GM18870 (cell line): ENCODE results near the gene KIF15.
A peak's percentile ranks its signal among the peaks of the same experiment; 100 is the strongest.

Source experiments
- ATAC-seq: cut with Tn5 transposase; IDR thresholded peaks from one replicate; pipeline ENCODE4 v1.9.1; 2021; ENCODE audit warnings: moderate library complexity; ENCODE audit not compliant: unreplicated experiment

KIF15 gene, protein sequence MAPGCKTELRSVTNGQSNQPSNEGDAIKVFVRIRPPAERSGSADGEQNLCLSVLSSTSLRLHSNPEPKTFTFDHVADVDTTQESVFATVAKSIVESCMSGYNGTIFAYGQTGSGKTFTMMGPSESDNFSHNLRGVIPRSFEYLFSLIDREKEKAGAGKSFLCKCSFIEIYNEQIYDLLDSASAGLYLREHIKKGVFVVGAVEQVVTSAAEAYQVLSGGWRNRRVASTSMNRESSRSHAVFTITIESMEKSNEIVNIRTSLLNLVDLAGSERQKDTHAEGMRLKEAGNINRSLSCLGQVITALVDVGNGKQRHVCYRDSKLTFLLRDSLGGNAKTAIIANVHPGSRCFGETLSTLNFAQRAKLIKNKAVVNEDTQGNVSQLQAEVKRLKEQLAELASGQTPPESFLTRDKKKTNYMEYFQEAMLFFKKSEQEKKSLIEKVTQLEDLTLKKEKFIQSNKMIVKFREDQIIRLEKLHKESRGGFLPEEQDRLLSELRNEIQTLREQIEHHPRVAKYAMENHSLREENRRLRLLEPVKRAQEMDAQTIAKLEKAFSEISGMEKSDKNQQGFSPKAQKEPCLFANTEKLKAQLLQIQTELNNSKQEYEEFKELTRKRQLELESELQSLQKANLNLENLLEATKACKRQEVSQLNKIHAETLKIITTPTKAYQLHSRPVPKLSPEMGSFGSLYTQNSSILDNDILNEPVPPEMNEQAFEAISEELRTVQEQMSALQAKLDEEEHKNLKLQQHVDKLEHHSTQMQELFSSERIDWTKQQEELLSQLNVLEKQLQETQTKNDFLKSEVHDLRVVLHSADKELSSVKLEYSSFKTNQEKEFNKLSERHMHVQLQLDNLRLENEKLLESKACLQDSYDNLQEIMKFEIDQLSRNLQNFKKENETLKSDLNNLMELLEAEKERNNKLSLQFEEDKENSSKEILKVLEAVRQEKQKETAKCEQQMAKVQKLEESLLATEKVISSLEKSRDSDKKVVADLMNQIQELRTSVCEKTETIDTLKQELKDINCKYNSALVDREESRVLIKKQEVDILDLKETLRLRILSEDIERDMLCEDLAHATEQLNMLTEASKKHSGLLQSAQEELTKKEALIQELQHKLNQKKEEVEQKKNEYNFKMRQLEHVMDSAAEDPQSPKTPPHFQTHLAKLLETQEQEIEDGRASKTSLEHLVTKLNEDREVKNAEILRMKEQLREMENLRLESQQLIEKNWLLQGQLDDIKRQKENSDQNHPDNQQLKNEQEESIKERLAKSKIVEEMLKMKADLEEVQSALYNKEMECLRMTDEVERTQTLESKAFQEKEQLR (N-terminal part only)

DNA sequence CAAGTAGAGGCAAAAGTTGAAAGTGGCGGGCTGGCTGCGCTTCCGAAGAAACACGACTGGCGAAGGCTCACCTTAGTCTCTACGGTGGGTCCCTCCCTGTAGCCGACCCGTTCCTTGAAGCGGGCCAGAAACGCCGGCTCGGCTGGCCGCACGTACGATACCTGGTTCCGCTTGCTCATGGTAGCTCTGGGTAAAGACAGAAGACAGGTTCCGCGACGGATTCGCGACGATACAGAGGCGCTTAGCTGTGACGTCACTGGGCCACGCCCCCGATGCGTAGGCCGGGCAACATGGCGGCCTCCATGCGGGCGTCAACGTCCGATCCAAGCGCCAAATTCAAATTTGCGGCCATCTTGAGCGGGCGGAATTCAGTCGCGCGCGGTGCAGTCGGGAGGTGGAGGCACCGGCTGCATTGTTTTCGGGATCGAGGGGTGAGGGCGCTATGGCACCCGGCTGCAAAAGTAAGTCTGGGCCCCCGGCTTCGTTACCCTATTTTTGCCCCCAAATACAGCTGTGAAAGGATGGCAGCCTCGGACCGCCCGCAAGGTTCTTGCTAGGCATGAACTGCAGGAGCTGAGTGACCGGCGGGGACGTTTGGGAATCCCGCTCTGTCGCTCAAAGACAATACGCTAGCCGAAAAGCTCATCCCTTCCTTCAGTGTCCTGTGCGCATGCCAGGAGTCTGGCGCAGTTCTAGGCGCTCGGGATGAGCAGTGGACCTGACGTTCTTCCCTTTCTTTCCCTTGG is at the start of gene KIF15, which contains the start of gene KIAA1143:
Gene KIF15, plus strand, starts transcription at position 371 of the 746 bp plus-strand sequence. Its CDS starts 72 bp downstream, at position 443.
Gene KIAA1143, minus strand, starts transcription at position 196 of the 746 bp plus-strand sequence. Its CDS starts 17 bp downstream, at position 179.
- ATAC-seq: peak; percentile 84

DNA sequence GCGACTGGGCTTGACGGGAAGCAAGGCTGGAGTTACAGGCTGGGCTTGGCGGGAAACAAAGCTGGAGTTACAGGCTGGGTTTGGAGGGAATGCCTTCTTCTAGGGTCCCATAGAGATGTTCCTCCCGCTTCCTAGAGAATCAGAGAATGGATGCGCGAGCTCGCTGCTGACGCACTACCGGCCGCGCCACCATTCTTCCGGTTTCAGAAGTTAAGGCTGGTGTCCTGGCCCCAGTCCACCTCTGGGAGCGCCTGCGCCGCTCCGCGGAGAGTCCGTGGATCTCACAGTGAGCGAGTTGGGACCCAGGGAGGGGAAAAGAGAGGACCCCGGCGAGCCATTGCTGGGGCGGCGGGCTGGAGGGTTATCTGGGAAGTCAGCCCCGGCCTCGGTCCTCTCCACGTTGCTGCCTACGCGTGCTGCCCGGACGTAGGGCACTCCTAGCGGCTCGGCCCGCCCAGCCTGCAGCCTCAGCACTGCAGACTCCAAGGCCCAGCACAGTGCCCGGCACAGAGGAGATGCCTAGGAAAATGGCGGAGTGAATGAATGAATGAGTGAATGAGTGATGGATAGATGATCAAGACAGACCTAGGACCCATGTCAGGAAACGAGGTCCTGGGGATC is 49.0 kb upstream of the KIF15 start, which contains the start of gene ZNF502:
Gene ZNF502, plus strand, starts transcription at position 206 of the 621 bp plus-strand sequence. CDS start 7,602 bp downstream, outside the sequence.
- no peak for ATAC-seq

DNA sequence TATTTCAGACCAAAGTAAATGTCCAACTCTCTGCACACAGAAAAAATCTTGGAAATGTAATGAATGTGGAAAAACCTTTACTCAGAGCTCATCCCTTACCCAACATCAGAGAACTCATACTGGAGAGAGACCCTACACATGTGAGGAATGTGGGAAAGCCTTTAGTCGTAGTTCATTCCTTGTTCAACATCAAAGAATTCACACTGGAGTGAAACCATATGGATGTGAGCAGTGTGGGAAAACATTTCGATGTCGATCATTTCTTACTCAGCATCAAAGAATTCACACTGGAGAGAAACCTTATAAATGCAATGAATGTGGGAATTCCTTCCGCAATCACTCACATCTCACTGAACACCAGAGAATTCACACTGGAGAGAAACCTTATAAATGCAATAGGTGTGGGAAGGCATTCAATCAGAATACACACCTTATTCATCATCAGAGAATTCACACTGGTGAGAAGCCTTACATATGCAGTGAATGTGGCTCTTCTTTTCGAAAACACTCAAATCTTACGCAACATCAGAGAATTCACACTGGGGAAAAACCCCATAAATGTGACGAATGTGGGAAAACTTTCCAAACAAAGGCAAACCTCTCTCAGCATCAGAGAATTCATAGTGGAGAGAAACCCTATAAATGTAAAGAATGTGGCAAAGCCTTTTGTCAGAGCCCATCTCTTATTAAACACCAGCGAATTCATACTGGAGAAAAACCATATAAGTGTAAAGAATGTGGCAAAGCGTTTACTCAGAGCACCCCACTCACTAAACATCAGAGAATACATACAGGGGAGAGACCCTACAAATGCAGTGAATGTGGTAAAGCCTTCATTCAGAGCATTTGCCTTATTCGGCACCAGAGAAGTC is 40.1 kb upstream of the KIF15 start:
- ATAC-seq: no peak

DNA sequence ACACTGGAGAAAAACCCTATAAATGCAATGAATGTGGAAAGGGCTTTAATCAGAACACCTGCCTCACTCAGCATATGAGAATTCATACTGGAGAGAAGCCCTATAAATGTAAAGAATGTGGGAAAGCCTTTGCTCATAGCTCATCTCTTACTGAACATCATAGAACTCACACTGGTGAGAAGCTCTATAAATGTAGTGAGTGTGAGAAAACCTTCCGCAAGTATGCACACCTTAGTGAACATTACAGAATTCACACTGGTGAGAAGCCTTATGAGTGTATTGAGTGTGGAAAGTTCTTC is 39.5 kb upstream of the KIF15 start:
- no peak for ATAC-seq

DNA sequence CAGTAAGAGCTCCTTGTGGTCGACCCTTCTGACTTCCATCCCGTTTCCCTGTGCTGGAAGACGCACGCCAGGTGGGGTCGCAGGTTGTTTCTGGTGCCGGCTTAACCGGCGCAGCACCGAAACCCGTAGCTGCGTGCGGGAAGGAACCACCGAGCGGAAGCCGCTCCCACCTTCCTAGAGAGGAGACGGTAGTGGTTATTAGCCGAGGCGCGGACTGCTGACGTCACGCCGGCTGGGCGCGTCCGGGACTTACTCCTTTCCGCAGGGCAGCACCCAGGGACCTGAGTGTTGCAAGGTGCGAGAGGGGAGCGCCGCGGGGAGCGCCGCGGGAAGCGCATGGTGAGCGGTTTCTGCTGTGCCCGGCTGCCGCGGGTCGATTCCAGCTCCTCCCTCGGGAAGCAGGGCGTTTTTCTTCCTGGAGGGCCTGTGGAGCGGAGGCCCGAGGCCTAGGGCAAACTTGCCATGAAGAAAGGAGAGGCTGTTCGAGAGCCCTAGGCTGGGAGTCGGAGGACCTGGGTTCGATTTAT is 32.1 kb upstream of the KIF15 start, which contains the start of gene ZNF501:
Gene ZNF501, plus strand, starts transcription at position 252 of the 527 bp plus-strand sequence. CDS start 4,787 bp downstream, outside the sequence.
- ATAC-seq: peak; percentile 67

DNA sequence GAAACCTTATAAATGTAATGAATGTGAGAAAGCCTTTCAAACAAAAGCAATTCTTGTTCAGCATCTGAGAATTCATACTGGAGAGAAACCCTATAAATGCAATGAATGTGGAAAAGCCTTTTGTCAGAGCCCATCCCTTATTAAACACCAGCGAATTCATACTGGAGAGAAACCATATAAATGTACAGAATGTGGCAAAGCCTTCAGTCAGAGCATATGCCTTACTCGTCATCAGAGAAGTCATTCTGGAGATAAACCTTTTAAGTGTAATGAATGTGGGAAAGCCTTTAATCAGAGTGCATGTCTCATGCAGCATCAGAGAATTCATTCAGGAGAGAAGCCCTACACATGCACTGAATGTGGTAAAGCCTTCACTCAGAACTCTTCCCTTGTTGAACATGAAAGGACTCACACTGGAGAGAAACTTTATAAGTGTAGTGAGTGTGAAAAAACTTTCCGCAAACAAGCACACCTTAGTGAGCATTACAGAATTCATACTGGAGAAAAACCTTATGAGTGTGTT is 26.9 kb upstream of the KIF15 start:
- no peak for ATAC-seq

DNA sequence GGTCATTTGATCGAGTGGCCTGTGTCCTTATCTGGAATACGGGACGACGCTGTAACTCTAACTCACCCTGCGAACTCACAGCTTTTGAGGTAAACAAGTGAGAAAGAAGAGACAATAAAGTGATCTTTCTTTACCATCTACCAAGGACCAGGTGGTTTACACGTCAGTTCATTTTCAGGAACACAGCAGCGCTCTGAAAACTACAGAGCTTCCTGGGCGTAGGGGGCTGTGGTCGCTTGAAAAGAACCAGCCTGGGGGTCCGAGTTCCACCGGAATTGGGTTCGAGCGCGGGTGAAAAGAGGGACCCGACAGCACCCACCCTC is 532 bp upstream of the KIF15 start:
- no peak for ATAC-seq

DNA sequence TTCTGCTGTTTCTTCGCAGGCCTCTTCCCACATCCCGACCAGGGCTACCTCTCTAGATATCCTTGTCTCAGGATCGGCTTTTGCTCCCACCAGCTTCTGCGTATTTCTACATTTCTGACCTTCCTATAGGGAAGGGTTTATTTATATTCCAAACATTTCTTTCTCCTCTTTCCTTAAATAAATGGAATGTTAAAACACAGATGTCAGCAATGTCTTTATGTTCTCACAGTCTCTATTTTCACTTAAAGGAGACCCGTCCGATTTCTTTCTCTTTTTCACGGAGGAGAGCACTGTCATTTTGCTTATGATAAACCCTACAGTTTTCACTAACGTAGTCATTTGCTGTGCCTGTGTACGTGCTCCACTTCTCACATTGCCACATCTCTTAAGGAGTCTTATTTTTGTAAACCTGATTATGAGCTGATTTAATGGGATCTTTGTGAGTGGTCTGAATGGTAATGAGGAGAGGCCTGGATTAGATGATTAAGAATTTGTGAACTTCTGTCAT is 630 bp downstream of the KIF15 start:
- ATAC-seq: no peak

DNA sequence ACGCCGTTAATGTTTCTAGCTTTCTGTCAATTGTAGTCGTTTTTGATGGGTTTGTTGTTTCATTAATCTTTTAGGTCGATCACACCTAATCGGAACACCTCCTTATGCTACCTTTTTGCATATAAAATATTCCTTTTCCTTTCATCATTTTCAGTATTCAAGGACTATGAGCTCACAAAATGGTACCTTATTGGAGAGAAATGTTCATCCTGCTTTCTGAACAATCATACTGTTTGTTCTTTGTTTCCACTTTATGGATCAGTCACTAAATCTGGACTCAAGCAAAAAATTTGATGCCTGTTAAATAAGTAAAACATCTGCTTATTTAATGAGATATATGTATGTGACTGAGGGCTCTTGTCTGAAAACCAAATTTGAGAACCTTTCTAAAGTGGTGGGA is 1.1 kb downstream of the KIF15 start:
- ATAC-seq: no peak

DNA sequence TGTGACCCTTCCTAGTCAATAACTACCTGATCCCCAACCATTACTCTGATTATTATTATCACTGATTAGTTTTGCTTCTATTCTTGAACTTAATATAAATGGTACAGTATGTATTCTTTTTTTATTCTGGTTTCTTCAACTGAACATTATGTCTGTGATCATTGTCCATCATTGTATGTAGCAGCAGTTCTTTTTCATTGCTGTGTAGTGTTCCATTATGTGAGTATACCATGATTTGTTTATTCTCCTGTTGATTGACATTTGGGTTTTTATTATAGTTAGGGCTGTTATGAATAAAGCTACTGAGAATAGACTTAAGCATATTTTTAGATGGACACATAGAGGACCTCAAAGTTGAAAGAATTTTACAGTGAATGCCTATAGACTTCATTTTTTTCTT is 2.7 kb downstream of the KIF15 start:
- no peak for ATAC-seq

DNA sequence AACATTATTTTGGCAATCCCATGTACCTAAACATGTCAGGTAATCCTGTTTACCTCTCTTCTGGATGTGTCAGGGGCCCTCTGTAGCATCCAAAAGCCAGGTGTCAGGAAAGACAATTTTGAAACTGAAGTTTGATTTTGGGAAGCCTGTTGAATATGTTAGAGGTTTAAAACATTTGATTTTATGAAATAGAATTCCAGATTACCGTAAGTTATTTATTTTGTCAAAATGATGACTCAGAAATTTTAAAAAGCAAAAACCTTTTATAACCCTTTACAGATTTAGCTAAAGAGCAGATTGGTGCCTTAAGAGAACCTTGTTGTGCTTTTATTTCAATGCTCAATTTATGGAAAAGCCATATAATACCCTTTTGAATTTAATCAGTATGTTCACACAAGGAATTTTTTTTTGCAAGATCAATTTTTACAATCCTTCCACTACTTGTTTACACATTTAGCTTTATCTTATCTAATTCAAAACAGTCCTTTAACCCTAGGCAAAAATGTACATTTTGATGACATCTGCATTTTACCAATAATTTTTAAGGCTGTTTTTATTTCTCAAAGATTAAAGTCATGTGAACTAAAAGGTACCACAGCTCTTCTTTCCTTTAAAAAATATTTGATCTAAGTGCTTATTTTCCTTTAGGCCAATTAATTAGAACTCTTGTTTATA is 10.0 kb downstream of the KIF15 start:
- no peak for ATAC-seq

DNA sequence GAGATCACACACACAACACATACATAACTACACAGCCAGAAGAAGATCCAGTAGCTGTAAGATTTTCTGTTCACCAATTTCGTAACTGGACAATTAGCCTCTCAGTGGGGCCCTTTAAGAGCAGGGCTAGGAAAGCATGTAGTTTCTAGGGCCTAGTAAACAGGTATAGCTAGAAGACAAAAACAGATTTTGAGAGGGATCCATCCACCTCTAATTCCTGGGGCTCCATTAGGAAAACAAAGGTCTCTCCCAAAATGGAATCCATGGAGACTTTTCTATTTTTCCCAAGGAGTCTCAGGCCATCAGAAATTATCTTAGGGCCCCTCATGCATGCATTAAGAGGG is 10.5 kb downstream of the KIF15 start:
- no peak for ATAC-seq

DNA sequence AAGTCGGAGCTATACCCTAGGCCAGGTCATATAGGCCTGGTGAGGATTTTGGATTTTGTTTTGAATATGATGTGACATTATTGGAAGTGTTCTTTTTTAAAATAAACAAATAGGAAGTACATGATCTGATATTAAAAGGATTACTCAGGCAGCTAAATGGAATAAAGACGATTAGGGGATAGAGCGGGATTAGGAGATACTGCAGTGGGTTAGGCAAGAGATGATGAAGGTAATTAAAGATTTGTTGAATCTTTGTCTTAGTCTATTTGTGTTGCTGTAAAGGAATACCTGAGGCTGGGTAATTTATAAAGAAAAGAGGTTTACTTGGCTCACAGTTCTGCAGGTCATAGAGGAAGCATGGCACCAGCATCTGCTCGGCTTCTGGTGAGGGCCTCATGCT is 21.3 kb downstream of the KIF15 start:
- ATAC-seq: no peak

DNA sequence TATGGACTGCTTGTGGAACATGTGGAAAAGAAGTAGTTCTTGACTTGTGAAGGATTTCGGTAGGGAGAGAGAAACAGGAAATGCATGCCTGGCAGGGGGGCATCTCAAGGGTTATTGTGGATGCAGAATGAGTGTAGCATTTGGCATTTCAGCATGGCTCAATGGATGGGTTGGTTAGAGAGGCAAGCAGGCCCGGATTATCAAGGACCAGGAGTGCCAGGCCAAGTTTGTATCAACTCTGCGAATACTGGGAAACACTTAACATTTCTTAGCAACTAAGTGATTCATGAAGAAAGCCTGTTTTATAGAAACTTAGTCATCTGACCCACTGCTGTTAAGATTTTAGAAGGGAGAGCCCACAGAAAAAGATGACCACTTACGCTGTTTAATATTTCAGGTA is 33.6 kb downstream of the KIF15 start:
- ATAC-seq: no peak

DNA sequence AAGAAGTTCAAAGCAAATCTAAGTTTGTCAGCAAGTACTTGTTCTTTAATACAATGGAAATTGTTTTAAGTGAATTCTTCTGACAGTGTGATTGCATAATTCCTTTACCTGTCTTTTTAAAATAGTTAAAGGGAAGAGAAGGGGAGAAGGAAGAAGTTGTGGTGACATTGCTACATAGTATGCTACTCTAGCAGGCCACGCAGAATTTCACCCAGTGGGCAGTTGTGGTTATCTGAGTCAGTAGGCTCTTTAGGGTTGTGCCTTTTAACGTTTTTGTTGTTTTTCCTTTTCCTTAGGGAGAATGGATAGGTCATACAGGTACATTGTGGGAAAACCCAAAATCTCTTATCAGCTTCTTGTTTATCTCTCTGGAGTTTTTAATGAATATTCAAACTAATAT is 40.4 kb downstream of the KIF15 start:
- ATAC-seq: no peak

DNA sequence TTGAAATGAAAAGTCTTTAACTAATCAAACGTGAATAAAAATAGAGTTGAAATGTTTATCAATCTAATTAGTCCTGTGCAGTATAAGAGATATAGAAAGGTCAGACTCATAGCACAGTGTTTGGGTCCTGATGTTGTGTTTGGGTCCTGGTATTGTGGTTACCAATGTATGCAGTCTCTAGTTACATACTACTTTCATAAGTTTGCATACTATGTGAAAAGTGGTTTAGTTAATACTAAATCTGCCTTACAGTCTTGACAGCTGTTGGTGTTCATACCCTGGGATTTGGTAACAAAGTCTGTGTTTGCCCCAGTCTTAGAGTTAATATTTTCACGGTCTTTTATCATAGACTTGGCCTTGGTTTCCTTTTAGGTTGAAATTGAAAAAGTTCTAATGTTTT is 41.7 kb downstream of the KIF15 start:
- no peak for ATAC-seq

DNA sequence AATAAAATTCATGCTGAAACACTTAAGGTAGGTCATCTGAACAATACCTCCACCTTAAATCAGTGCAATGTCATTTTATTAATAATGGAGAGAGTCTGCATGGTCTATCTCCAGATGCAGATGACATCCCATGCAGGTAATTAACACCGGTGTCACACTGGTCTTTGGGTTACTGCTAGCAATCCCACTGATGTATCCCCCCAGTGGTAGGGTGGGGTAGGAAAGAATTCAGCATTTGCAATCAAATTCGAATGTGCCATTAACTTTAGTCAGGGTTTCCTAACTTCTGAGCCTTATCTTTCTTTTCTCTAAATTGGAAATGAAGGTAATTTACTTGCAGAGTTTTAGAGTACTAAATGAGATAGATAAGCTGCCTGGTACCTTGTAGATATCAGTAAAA is 44.4 kb downstream of the KIF15 start:
- no peak for ATAC-seq

DNA sequence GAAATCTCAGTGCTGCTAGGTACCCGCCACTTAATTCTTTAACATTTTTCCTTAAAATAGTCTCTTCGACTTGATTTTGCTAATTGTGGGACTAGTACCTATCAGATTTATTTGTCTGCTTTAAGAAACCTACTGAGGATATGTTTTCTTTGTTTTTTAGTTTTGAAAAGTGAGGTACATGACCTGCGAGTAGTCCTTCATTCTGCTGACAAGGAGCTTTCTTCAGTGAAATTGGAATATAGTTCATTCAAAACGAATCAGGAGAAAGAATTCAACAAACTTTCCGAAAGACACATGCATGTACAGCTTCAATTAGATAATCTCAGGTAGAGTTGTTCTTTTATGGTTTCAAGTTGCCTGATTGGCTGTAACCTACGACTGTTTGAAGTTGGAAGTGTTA is 53.2 kb downstream of the KIF15 start:
- no peak for ATAC-seq
